Tibial artery (tissue), 4 donors: ENCODE results near the gene CHRND.

ENCODE experiments used
- DNase-seq, 2 donors: peaks; one replicate each; pipeline ENCODE4 v3.0.0-alpha.2; 2019
- H3K27ac ChIP-seq, 2 donors: fragments of 200-600 bp; sonication (generic) in 1 of 2; 1 replicate in 1 of 2; 2 replicates in 1 of 2; pipeline ENCODE4 v1.5.1; 2018 to 2019; ENCODE audit warnings: mild to moderate bottlenecking in 1 of 2
- H3K27me3 ChIP-seq, 2 donors: fragments of 200-600 bp; sonication (generic) in 1 of 2; one replicate each; pipeline versions ENCODE4 v1.5.1 to v1.6.0; 2016 to 2019
- H3K36me3 ChIP-seq, 3 donors: fragments of 200-600 bp; sonication (generic) in 2 of 3; one replicate each; pipeline ENCODE4 v1.5.1; 2016 to 2019; ENCODE audit warnings: mild to moderate bottlenecking in 2 of 3
- H3K4me1 ChIP-seq, 4 donors: fragments of 200-600 bp; sonication (generic) in 2 of 4; 1 replicate in 3 of 4; 2 replicates in 1 of 4; pipeline ENCODE4 v1.5.1; 2016 to 2019
- H3K4me3 ChIP-seq, 2 donors: fragments of 200-600 bp; sonication (generic) in 1 of 2; 1 replicate in 1 of 2; 2 replicates in 1 of 2; pipeline ENCODE4 v1.5.1; 2018 to 2019; ENCODE audit warnings: mild to moderate bottlenecking in 2 of 2
- H3K9me3 ChIP-seq, 3 donors: fragments of 200-600 bp; sonication (generic) in 1 of 3; one replicate each; pipeline ENCODE4 v1.5.1; 2016 to 2019
- intact Hi-C: fragments of 100-400 bp; cut with DNase I; formaldehyde crosslinking; loops from one replicate; pipeline ENCODE4 v1.15.0; 2023; ENCODE audit warnings: low total_unique reads
- TF ChIP-seq, protein P1 (sequence below), 2 experiments: fragments of 200-600 bp in 1 of 2; fragments of 450-650 bp in 1 of 2; IDR thresholded peaks; one replicate each; pipeline ENCODE4 v1.5.1; 2017 to 2019; ENCODE audit warnings: antibody characterized with exemption in 2 of 2, mild to moderate bottlenecking in 1 of 2, moderate library complexity in 1 of 2

CHRND gene

GRCh38 chr2:232523402-232523681 lies 2.6 kb upstream of the CHRND start:
- Histone ChIP-seq H3K27ac (no peak overlapping the region), H3K4me1 (peaks cover 0 to 37% (median 24%) of the 10 kb centered on the region in 4 donors), H3K27me3 (peaks cover 4 to 86% of the 10 kb centered on the region in 2 donors), H3K9me3 (no peaks in the 10 kb centered on the region), H3K36me3 (no peaks in the 10 kb centered on the region), H3K4me3 (no peak overlapping the region)
- DNase-seq = no peak
- TF ChIP-seq, protein P1, sequence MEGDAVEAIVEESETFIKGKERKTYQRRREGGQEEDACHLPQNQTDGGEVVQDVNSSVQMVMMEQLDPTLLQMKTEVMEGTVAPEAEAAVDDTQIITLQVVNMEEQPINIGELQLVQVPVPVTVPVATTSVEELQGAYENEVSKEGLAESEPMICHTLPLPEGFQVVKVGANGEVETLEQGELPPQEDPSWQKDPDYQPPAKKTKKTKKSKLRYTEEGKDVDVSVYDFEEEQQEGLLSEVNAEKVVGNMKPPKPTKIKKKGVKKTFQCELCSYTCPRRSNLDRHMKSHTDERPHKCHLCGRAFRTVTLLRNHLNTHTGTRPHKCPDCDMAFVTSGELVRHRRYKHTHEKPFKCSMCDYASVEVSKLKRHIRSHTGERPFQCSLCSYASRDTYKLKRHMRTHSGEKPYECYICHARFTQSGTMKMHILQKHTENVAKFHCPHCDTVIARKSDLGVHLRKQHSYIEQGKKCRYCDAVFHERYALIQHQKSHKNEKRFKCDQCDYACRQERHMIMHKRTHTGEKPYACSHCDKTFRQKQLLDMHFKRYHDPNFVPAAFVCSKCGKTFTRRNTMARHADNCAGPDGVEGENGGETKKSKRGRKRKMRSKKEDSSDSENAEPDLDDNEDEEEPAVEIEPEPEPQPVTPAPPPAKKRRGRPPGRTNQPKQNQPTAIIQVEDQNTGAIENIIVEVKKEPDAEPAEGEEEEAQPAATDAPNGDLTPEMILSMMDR (IDR thresholded peaks at IDR 0.05) = no peak
- intact Hi-C loops = loop anchor here (2.0 kb wide), 1 partner anchor 79 kb away; no protein-coding TSS in a partner anchor

DNA sequence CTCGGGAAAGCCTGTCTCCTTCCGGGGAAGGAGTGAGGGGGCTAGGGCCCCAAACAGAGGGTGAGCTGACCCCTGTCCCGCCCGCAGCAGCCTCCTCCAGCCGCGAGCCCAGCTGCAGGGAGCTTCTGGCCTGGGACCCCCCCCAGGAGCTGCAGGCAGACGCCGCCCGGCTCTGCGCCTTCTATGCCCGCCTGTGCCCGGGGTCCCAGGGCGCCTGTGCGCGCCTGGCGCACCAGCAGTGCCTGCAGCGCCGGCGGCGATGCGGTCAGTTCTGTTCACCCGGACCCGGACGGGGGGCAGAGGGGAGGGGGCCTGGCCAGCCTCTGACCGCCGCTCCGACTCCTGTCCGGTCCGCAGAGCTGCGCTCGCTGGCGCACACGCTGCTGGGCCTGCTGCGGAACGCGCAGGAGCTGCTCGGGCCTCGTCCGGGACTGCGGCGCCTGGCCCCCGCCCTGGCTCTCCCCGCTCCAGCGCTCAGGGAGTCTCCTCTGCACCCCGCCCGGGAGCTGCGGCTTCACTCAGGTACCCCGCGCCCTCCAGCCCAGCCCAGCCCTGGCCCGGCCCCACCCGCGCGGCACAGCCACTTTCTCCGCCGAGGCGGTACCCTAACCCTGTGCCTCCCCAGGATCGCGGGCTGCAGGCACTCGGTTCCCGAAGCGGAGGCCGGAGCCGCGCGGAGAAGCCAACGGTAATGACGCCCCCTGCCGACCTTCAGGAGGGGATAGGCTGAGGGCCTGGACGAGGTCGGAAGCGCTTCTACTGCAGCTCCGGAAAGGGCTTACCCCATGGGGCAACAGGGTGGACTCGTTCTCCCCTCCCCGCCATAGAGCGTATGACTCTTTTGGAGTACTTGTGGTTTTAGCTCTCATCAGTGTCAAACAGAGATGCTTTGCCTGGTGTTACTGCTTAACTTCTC lies 2.0 kb upstream of the CHRND start:
- Histone ChIP-seq H3K4me1 (peaks cover 0 to 37% (median 24%) of the 10 kb centered on the region in 4 donors), H3K4me3 (peak overlapping the region in 1 of 2 donors; percentile 26), H3K27me3 (peaks cover 4 to 80% of the 10 kb centered on the region in 2 donors), H3K9me3 (no peaks in the 10 kb centered on the region), H3K27ac (no peak overlapping the region), H3K36me3 (no peaks in the 10 kb centered on the region)
- TF ChIP-seq, protein P1 (IDR thresholded peaks at IDR 0.05) = no peak
- DNase-seq = no peak
- intact Hi-C loops = loop anchor here (2.0 kb wide), 1 partner anchor 79 kb away; no protein-coding TSS in a partner anchor

GRCh38 chr2:232524771-232525170 lies 1.2 kb upstream of the CHRND start:
- peaks cover 4 to 75% of the 10 kb centered on the region in 2 donors for H3K27me3 ChIP-seq
- H3K36me3 ChIP-seq = no peaks in the 10 kb centered on the region
- peaks cover 0 to 37% (median 24%) of the 10 kb centered on the region in 4 donors for H3K4me1 ChIP-seq
- intact Hi-C loops = no loop called here
- H3K27ac ChIP-seq = no peak overlapping the region
- TF ChIP-seq, protein P1 (IDR thresholded peaks at IDR 0.05) = no peak
- no peak for DNase-seq
- no peaks in the 10 kb centered on the region for H3K9me3 ChIP-seq
- H3K4me3 ChIP-seq = no peak overlapping the region

DNA sequence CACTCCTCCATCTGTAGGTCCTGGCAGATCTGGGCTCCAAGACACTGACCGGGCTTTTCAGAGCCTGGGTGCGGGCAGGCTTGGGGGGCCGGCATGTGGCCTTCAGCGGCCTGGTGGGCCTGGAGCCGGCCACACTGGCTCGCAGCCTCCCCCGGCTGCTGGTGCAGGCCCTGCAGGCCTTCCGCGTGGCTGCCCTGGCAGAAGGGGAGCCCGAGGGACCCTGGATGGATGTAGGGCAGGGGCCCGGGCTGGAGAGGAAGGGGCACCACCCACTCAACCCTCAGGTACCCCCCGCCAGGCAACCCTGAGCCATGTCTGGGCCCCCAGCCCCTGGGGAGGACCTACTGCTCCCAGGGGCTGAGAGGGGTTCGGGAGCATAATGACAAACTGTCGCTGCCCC lies 761 bp upstream of the CHRND start:
- Histone ChIP-seq H3K36me3 (no peaks in the 10 kb centered on the region), H3K4me1 (peaks cover 0 to 37% (median 24%) of the 10 kb centered on the region in 4 donors), H3K4me3 (no peak overlapping the region), H3K27ac (no peak overlapping the region), H3K27me3 (peaks cover 4 to 75% of the 10 kb centered on the region in 2 donors), H3K9me3 (no peaks in the 10 kb centered on the region)
- no peak for DNase-seq
- TF ChIP-seq, protein P1 (IDR thresholded peaks at IDR 0.05) = no peak
- intact Hi-C loops = no loop called here

GRCh38 chr2:232526372-232526941 lies 497 bp downstream of the CHRND start:
- peaks cover 4 to 64% of the 10 kb centered on the region in 2 donors for H3K27me3 ChIP-seq
- TF ChIP-seq, protein P1 (IDR thresholded peaks at IDR 0.05) = no peak
- H3K36me3 ChIP-seq = no peaks in the 10 kb centered on the region
- H3K27ac ChIP-seq = no peak overlapping the region
- intact Hi-C loops = no loop called here
- no peak overlapping the region for H3K4me3 ChIP-seq
- H3K9me3 ChIP-seq = no peaks in the 10 kb centered on the region
- no peak for DNase-seq
- H3K4me1 ChIP-seq = peaks cover 0 to 37% (median 24%) of the 10 kb centered on the region in 4 donors
